AG04449 (cell line): ENCODE results near the gene ERCC1.
"Not testable (repeated sequence)": the region's sequence is repeated elsewhere in the genome, so short reads cannot be mapped to it uniquely, and the experiment has no call there.

Source experiments
- CTCF ChIA-PET: fragments of 350-600 bp; formaldehyde crosslinking; extraction: SDS; loops from one replicate; lab custom pipeline; 2021; ENCODE audit warnings: antibody characterized with exemption; lab: Yijun Ruan, JAX
- POLR2A ChIA-PET: fragments of 400-600, 350-600 bp; formaldehyde crosslinking; extraction: SDS; loops from one replicate; lab custom pipeline; 2020; ENCODE audit warnings: antibody characterized with exemption, inconsistent platforms; lab: Yijun Ruan, JAX
- DNase-seq: peaks from one replicate; pipeline ENCODE4 v3.0.0-alpha.2; 2010; ENCODE audit warnings: low read depth, low spot score
- H3K4me3 ChIP-seq: 2 replicates; pipeline ENCODE4 v1.5.1; 2011; ENCODE audit warnings: low read depth, mild to moderate bottlenecking, control low read depth, low read length
- TF ChIP-seq, protein P1 (sequence below): IDR thresholded peaks from one replicate; pipeline ENCODE4 v1.5.1; 2011; ENCODE audit warnings: mild to moderate bottlenecking, moderate library complexity, low read length, control low read depth, inconsistent platforms; ENCODE audit not compliant: insufficient read depth; ENCODE audit errors: missing control alignments

Gene ERCC1

DNA sequence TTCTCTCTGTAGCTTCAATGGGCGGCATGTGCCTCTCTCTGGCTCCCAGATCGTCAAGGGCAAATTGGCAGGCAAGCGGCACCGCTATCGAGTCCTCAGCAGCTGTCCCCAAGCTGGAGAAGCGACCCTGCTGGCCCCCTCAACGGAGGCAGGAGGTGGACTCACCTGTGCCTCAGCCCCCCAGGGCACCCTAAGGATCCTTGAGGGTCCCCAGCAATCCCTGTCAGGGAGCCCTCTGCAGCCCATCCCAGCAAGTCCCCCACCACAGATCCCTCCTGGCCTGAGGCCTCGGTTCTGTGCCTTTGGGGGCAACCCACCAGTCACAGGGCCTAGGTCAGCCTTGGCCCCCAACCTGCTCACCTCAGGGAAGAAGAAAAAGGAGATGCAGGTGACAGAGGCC, 15.6 kb downstream of the ERCC1 start:
- DNase-seq = no peak
- H3K4me3 ChIP-seq = no peak overlapping the region
- POLR2A ChIA-PET = interaction anchor here (0.5 to 1.0 kb wide), 2 partner anchors 8 to 77 kb away, joined by 3 read pairs; no protein-coding TSS in a partner anchor
- CTCF ChIA-PET = interaction anchor here (1.0 to 1.3 kb wide), 2 partner anchors 31 to 71 kb away, joined by 3 to 6 read pairs; no protein-coding TSS in a partner anchor
- TF ChIP-seq, protein P1, sequence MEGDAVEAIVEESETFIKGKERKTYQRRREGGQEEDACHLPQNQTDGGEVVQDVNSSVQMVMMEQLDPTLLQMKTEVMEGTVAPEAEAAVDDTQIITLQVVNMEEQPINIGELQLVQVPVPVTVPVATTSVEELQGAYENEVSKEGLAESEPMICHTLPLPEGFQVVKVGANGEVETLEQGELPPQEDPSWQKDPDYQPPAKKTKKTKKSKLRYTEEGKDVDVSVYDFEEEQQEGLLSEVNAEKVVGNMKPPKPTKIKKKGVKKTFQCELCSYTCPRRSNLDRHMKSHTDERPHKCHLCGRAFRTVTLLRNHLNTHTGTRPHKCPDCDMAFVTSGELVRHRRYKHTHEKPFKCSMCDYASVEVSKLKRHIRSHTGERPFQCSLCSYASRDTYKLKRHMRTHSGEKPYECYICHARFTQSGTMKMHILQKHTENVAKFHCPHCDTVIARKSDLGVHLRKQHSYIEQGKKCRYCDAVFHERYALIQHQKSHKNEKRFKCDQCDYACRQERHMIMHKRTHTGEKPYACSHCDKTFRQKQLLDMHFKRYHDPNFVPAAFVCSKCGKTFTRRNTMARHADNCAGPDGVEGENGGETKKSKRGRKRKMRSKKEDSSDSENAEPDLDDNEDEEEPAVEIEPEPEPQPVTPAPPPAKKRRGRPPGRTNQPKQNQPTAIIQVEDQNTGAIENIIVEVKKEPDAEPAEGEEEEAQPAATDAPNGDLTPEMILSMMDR = no peak

DNA sequence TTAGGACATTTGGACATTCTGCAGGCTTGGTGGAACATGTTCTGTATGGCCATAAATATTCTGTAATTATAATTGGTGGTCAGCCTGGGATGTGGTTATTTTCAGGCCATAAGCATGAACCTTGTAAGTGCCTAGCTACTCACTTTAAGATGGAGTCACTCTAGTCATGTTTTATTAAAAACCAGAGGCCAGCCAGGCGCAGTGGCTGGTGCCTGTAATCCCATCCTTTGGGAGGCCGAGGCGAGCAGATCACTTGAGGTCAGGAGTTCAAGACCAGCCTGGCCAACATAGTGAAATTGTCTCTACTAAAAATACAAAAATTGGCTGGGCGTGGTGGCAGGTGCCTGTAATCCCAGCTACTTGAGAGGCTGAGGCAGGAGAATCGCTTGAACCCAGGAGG, 16.1 kb downstream of the ERCC1 start:
- ChIA-PET CTCF (interaction anchor here (0.9 to 1.3 kb wide), 4 partner anchors 9 to 77 kb away, joined by 3 to 6 read pairs (median 4); no protein-coding TSS in a partner anchor), POLR2A (interaction anchor here (0.5 to 1.0 kb wide), 2 partner anchors 8 to 77 kb away, joined by 3 read pairs; no protein-coding TSS in a partner anchor)
- DNase-seq = not testable (repeated sequence)
- H3K4me3 ChIP-seq = peak overlapping the region; percentile 88; the same call in 1 of the 2 replicates

DNA sequence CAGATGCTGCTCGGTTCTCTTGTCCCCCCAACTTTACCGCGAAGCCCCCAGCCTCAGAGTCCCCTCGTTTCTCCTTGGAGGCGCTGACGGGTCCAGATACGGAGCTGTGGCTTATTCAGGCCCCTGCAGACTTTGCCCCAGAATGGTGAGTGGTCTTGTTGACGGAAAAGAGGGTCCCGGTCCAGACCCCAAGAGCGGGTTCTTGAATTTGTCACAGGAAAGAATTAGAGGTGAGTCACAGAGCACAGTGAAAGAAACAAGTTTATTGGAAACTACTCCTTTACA, 16.7 kb downstream of the ERCC1 start:
- CTCF ChIA-PET = interaction anchor here (0.9 to 1.3 kb wide), 3 partner anchors 9 to 78 kb away, joined by 4 to 6 read pairs (median 4); no protein-coding TSS in a partner anchor
- peak overlapping the region; percentile 88 for H3K4me3 ChIP-seq
- TF ChIP-seq, protein P1 = no peak
- no peak for DNase-seq
- POLR2A ChIA-PET = no interaction called here

DNA sequence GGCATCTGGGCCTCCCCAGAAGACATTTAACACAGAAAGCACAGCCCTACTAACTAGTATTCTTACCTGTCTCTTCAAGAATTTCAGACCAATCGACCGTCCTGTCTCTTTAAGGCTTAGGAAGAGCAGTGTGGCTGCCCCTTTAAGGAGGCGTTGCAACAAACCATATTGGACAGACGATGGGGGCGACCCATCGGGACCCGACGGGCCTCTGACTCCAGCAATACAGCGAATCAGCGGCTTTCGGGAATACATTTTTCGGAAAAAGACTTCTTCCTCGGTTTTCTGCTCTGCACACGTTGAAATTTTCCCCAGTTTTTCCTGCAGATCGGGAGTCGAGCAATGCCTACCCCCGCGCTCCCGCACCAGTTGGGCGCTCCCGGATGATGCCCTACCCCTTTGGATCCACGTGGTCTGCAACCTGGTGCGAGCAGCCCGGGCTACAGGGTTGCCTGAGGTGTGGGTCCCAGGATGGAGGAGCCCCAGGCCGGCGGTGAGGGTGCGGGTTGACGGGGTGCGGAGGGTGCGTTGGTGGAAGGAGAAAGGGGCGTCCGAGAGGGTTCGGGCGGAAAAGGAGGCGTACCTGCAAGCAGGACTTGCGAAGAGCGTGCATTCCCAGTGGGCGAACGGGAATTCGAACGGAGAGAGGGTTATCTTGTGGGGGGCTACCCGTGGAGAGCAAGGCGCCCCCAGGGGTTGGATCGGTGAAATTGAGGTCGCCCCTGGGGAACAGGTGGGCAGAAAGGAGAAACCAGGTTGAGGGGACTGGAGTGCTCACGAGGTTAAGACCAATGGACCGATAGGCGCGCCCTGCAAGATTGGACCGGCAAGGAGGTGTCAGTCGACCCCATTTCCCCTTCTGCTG, 17.3 kb downstream of the ERCC1 start, which contains the start of gene POLR1G:
Gene POLR1G, plus strand, starts transcription at position 419 of the 865 bp plus-strand sequence. Its CDS starts 53 bp downstream, at position 472.
- H3K4me3 ChIP-seq = peak within 1 kb of the TSS; percentile 88
- TF ChIP-seq, protein P1 = no peak
- DNase-seq = no peak
- ChIA-PET CTCF (interaction anchor here (0.9 to 1.1 kb wide), 3 partner anchors 10 to 79 kb away, joined by 4 to 5 read pairs (median 4); no protein-coding TSS in a partner anchor), POLR2A (no interaction called here)

DNA sequence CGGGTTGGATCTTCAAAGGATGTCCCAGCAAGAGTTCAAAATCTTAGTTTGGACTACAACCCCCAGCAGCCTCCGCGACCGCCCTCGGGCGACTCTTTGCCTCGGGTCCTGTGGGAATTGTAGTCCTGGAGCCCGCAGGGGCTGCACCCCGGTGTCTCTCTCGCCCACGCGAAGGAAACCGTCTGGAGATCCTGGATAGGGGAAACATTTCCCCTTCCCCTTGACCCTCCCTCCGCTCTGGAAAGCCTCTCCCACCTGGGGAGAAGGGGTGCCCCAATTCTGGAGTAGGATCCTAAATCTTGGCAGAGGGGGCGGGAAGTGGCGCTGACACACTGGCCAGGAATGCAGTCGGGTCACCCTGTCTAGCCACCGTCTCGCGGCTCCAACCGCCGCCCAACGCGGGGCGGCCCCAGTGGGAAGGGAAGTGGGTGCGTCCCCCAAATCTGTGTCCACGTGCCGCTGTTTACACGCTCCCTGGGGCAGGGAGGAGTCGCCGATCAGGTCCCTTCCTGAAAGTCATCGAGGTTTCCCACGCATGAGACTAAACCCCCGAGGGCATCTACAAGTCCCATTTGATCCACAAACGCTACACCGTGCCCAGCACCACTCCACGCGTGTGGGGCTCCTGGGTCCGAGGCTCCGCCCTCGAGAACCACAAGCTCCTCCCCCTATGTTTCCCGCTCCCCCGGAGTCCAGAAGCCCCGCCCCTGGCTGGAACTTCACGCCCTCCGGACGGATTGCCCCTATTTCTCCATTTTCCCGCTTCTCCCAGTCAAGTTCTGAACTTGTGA, 18.1 kb downstream of the ERCC1 start:
- peak overlapping the region; percentile 88 for H3K4me3 ChIP-seq
- no peak for DNase-seq
- POLR2A ChIA-PET = no interaction called here
- TF ChIP-seq, protein P1 = no peak
- CTCF ChIA-PET = interaction anchor here (1.0 to 4.8 kb wide), 8 partner anchors 8 to 80 kb away, joined by 3 to 65 read pairs (median 6); no protein-coding TSS in a partner anchor
